Right lobe of liver (tissue), 4 donors: Measurements from ENCODE around the gene GSTM1.
"Not testable (repeated sequence)": the region's sequence is repeated elsewhere in the genome, so short reads cannot be mapped to it uniquely, and the experiment has no call there.

Experiments
- POLR2A ChIP-seq: fragments of 450-650 bp; IDR thresholded peaks from one replicate; pipeline ENCODE4 v1.6.1; 2017; ENCODE audit warnings: antibody characterized with exemption, mild to moderate bottlenecking
- TF ChIP-seq, protein P1 (sequence below), 4 donors: fragments of 200-600 bp in 3 of 4; fragments of 450-650 bp in 1 of 4; IDR thresholded peaks; one replicate each; pipeline versions ENCODE4 v1.5.1 to v1.8.0; 2016 to 2022; ENCODE audit warnings: antibody characterized with exemption in 4 of 4, mild to moderate bottlenecking in 2 of 4
- donor health status: DM: no; HTN: no; CAD: no.
- donor health status: DM: no; HTN: no; CAD: no.
- donor health status: DM: no; HTN: yes; CAD: no.

DNA sequence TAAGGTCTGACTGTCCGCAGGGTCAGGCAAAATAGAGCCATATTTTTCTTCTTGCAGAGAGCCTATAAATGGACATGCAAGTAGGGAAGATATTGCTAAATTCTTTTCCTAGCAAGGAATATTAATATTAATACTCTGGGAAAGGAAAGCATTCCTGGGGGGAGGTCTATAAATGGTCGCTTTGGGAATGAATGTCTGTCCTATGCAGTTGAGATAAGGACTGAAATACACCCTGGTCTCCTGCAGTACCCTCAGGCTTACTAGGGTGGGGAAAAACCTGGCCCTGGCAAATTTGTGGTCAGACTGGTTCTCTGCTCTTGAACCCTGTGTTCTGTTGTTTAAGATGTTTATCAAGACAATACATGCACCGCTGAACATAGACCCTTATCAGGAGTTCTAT is 15.3 kb downstream of the GSTM1 start:
- not testable (repeated sequence) for TF ChIP-seq POLR2A
- TF ChIP-seq, protein P1, sequence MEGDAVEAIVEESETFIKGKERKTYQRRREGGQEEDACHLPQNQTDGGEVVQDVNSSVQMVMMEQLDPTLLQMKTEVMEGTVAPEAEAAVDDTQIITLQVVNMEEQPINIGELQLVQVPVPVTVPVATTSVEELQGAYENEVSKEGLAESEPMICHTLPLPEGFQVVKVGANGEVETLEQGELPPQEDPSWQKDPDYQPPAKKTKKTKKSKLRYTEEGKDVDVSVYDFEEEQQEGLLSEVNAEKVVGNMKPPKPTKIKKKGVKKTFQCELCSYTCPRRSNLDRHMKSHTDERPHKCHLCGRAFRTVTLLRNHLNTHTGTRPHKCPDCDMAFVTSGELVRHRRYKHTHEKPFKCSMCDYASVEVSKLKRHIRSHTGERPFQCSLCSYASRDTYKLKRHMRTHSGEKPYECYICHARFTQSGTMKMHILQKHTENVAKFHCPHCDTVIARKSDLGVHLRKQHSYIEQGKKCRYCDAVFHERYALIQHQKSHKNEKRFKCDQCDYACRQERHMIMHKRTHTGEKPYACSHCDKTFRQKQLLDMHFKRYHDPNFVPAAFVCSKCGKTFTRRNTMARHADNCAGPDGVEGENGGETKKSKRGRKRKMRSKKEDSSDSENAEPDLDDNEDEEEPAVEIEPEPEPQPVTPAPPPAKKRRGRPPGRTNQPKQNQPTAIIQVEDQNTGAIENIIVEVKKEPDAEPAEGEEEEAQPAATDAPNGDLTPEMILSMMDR (IDR thresholded peaks at IDR 0.05), result not testable (repeated sequence)
